GM18505 (cell line): ENCODE data around the gene POLR2L.

Experiments used
- ATAC-seq: cut with Tn5 transposase; IDR thresholded peaks from one replicate; pipeline ENCODE4 v1.9.1; 2021; ENCODE audit not compliant: unreplicated experiment
- POLR2A ChIP-seq: IDR thresholded peaks from 4 replicates; pipeline ENCODE4 v1.6.1; 2011; ENCODE audit warnings: borderline replicate concordance; ENCODE audit not compliant: insufficient read depth, insufficient read length; ENCODE audit errors: extremely low read depth

POLR2L gene

DNA sequence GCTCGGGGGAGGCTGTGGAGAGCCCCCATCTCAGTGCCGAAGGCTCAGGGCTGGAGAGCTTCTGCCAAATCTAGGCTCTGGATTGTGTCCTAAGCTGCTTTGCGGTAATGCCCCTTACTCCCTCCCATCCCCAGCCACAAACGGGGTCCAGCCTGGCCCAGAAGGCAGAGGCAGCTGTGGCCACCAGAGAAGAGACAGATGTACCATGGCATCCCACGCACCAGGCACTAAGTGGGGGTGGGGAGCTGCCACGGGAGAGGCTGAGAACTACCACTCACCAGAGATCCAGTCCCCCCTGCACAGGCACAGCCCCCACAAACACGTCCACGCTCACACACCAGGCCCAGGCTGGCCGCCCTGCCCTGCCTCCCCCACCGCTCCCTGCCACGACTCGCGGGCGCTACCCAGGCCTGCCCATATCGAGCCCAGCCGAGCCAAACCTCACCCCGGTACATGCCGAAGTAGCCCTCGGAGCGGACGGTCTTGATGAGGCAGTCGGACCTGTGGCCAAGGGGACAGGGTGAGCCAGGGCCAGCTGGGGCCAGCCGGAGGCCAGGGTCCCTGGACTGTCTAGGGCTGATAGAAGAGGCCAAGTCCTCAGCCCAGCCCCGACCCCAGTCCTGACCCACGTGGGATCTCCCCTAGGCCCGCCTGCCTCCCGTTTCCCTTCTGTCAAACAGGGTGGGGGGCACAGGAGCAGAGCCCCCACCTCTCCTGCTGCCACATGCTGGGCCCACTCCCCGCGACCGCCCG is 48.1 kb downstream of the POLR2L start:
- TF ChIP-seq POLR2A = no peak
- no peak for ATAC-seq

GRCh38 chr11:793556-793955 is 48.8 kb downstream of the POLR2L start:
- no peak for ATAC-seq
- no peak for TF ChIP-seq POLR2A

GRCh38 chr11:792873-793272 is 49.5 kb downstream of the POLR2L start:
- no peak for TF ChIP-seq POLR2A
- no peak for ATAC-seq

- ATAC-seq = no peak
- no peak for TF ChIP-seq POLR2A
Observed at GRCh38 chr11:792535-792821, 49.9 kb downstream of the POLR2L start.

DNA sequence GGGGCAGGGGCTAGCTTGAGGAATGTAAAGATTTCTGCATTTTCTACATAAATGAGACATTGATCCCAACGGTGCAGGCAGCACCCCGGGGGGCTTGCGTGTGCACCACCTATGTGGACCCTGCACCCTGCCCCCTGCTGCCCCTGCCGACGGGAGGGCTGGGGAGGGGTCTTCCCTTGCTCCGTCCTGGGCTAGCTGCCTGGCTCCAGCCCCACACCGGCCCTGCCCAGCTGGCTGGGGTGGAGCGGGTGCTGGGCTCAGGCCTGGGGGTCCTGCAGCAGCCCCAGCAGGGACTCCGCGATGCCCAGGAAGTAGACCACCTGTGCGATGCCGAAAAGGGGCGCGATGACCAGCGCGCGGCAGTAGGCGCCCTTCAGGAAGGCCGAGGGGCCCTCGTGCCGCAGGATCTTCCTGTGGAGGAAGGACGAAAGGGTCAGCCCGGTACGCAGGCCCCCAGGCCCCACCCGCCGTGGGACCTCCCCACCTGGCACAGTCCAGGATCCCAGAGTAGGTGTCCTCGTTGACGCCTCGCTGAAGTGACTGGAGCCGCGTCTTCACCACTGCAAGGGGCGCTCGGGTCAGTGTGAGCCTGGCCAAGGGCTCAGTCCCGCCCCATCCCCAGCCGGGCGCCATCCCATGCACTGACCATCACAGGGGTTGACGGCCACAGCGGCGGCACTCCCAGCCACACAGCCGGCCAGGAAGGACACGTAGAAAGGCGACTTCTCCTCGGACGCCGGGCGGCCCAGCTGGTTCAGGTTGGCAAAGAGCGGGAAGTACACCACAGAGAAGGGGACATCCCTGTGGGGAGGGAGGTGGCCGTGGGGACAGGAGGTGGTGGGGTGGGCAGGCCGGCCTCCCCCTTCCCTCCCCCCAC is 50.4 kb downstream of the POLR2L start:
- ATAC-seq = no peak
- no peak for TF ChIP-seq POLR2A

DNA sequence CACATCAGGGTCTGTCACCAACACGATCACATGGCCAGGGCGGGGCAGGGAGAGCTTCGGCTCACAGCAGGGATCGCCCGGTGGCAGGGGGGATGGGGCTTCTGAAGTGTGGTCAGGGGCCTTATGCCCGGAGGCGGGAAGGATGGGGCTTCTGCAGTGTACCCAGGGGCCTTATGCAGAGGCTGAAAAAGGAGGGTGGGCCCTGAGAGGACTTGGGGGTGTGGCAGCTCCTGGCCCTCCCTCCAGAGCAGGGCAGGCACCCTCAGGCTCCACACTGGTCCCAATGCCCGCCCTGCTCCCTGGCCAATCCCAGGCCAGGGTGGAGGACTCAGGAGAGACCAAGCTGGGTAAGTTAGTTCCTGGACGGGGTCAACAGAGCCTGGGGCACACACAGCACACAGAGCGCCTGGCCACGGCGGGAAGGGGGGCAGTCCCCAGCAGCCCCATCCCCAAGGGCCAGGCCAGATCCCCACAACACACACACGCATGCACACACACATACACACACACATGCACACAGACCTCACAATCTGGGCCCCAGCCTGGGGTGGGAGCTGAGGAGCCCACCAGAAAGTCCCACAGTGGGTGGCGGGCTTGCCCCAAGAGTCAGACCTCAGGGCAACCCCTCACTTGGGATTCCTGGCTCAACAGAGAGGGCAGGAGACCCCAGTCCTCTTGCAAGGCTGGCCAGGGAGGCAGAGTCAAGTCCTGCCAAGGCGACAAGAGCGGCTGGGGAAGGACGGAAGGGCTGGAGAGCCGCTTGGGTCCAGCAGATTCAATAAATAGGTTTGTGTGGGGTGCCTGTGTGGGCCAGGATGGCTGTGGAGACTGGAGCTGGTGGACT is 51.4 kb downstream of the POLR2L start:
- TF ChIP-seq POLR2A = no peak
- no peak for ATAC-seq

- ATAC-seq = no peak
- no peak for TF ChIP-seq POLR2A
Observed at GRCh38 chr11:789943-790342, 52.4 kb downstream of the POLR2L start, which contains the start of gene CEND1. TSS of gene CEND1 (minus strand) at chr11:790090. CDS start at chr11:788576, 1,514 bp downstream.
